HepG2 (cell line): ENCODE data around the gene NOVA2.

ENCODE experiments used
- DNMT1 ChIP-seq: sonication (generic); formaldehyde crosslinking; IDR thresholded peaks from 2 replicates; pipeline ENCODE4 v1.5.1; 2020; ENCODE audit warnings: mild to moderate bottlenecking, missing genetic modification reagents
- TF ChIP-seq, protein P1 (sequence below), 2 experiments: sonication (generic) in 1 of 2; formaldehyde crosslinking in 1 of 2; IDR thresholded peaks; 2 replicates each; pipeline versions ENCODE4 v1.5.1 to v1.6.1; 2011 to 2020; ENCODE audit warnings: borderline replicate concordance in 1 of 2, low read depth in 1 of 2, low read length in 1 of 2, mild to moderate bottlenecking in 1 of 2, missing genetic modification reagents in 1 of 2, moderate library complexity in 1 of 2
- TF ChIP-seq, protein P2 (sequence below): sonication (generic); formaldehyde crosslinking; IDR thresholded peaks from 2 replicates; pipeline ENCODE4 v1.4.0; 2020; ENCODE audit warnings: mild to moderate bottlenecking, low read depth, missing genetic modification reagents
- TF ChIP-seq, protein P3 (sequence below): sonication (generic); formaldehyde crosslinking; IDR thresholded peaks from 2 replicates; pipeline ENCODE4 v1.9.0; 2021; ENCODE audit warnings: missing genetic modification reagents, mild to moderate bottlenecking, borderline replicate concordance

DNA sequence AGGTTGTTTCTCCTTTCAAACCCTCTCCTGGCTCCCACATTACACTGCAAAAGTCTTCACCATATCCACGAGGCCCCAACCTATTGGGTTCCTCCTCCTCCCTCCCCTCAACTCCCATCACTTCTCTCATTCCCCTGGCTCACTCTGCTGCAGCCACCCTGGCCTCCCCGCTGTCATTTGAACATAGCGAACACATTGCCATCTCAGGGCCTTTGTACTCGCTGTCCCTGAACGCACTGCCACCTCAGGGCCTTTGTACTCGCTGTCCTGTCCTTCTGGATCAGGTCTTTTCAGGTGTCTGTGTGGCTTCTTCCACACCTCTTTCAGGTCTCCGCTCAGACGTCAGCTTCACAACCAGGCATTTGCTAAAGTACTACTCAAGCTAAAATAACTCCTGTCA is 23.3 kb upstream of the NOVA2 start:
- TF ChIP-seq, protein P1, sequence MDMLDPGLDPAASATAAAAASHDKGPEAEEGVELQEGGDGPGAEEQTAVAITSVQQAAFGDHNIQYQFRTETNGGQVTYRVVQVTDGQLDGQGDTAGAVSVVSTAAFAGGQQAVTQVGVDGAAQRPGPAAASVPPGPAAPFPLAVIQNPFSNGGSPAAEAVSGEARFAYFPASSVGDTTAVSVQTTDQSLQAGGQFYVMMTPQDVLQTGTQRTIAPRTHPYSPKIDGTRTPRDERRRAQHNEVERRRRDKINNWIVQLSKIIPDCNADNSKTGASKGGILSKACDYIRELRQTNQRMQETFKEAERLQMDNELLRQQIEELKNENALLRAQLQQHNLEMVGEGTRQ (IDR thresholded peaks at IDR 0.05; ENCODE audit: low read depth, low read length): no peak
- TF ChIP-seq, protein P1 (CRISPR knock-in tag; IDR thresholded peaks at IDR 0.05; ENCODE audit: borderline replicate concordance): no peak
- TF ChIP-seq, protein P2, sequence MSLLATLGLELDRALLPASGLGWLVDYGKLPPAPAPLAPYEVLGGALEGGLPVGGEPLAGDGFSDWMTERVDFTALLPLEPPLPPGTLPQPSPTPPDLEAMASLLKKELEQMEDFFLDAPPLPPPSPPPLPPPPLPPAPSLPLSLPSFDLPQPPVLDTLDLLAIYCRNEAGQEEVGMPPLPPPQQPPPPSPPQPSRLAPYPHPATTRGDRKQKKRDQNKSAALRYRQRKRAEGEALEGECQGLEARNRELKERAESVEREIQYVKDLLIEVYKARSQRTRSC: no peak
- TF ChIP-seq, protein P3, sequence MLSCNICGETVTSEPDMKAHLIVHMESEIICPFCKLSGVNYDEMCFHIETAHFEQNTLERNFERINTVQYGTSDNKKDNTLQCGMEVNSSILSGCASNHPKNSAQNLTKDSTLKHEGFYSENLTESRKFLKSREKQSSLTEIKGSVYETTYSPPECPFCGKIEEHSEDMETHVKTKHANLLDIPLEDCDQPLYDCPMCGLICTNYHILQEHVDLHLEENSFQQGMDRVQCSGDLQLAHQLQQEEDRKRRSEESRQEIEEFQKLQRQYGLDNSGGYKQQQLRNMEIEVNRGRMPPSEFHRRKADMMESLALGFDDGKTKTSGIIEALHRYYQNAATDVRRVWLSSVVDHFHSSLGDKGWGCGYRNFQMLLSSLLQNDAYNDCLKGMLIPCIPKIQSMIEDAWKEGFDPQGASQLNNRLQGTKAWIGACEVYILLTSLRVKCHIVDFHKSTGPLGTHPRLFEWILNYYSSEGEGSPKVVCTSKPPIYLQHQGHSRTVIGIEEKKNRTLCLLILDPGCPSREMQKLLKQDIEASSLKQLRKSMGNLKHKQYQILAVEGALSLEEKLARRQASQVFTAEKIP (CRISPR knock-in tag): no peak
- no peak for TF ChIP-seq DNMT1 (CRISPR knock-in tag)
